Natural killer cell (primary cell): ENCODE measurements around the gene P2RY11. TPM values are rescaled to one million over a fixed set of nuclear protein-coding genes. Genes with fewer than 3 reads are reported as not detected.

Source experiments
- ATAC-seq, 3 donors: fragments of 150-1000 bp in 2 of 3; fragments of 200-7000 bp in 1 of 3; cut with Tn5 transposase; 1 replicate in 1 of 3; 2 replicates in 2 of 3; pipeline ENCODE4 v1.10.0; 2021; ENCODE audit warnings: mild to moderate bottlenecking in 2 of 3, moderate library complexity in 2 of 3
- DNase-seq, 2 donors: peaks; one replicate each; pipeline versions ENCODE4 v3.0.0 to v3.0.0-alpha.2; 2013 to 2021; ENCODE audit warnings: mixed read lengths in 1 of 2
- H3K27ac ChIP-seq: one replicate; pipeline ENCODE4 v1.5.1; 2013; ENCODE audit warnings: mild to moderate bottlenecking, low read length
- H3K27me3 ChIP-seq: one replicate; pipeline ENCODE4 v1.6.1; 2013; ENCODE audit warnings: low read length; ENCODE audit not compliant: control insufficient read depth, insufficient read depth
- H3K36me3 ChIP-seq: one replicate; pipeline ENCODE4 v1.6.1; 2013; ENCODE audit warnings: low read length; ENCODE audit not compliant: control insufficient read depth, insufficient read depth
- H3K4me1 ChIP-seq: one replicate; pipeline ENCODE4 v1.6.1; 2013; ENCODE audit warnings: low read length; ENCODE audit not compliant: control insufficient read depth, insufficient read depth
- H3K4me3 ChIP-seq: one replicate; pipeline ENCODE4 v1.5.1; 2013; ENCODE audit warnings: low read length
- H3K9me3 ChIP-seq: one replicate; pipeline ENCODE4 v1.6.1; 2013; ENCODE audit warnings: low read length; ENCODE audit not compliant: control insufficient read depth, insufficient read depth
- H3K27ac Mint-ChIP-seq, 2 donors: one replicate each; pipeline ENCODE4 v1.8.0; 2022; ENCODE audit warnings: mild to moderate bottlenecking in 2 of 2, mixed read lengths in 2 of 2, moderate library complexity in 1 of 2
- H3K27me3 Mint-ChIP-seq, 2 donors: one replicate each; pipeline ENCODE4 v1.8.0; 2022; ENCODE audit warnings: low read depth in 2 of 2, mixed read lengths in 2 of 2
- H3K36me3 Mint-ChIP-seq: one replicate; pipeline ENCODE4 v1.8.0; 2022; ENCODE audit warnings: mixed read lengths
- H3K4me1 Mint-ChIP-seq, 2 donors: one replicate each; pipeline ENCODE4 v1.8.0; 2022; ENCODE audit warnings: mixed read lengths in 2 of 2
- H3K4me3 Mint-ChIP-seq: one replicate; pipeline ENCODE4 v1.8.0; 2022; ENCODE audit warnings: mild to moderate bottlenecking, moderate library complexity, mixed read lengths
- H3K9me3 Mint-ChIP-seq, 2 donors: one replicate each; pipeline ENCODE4 v1.8.0; 2022; ENCODE audit warnings: mixed read lengths in 2 of 2
- WGBS: methylation state at CpG from one replicate; pipeline ENCODE4 v1.1.7; 2013; ENCODE audit warnings: missing lambda C conversion rate; ENCODE audit not compliant: insufficient coverage; 5-methylcytosine and 5-hydroxymethylcytosine counted together
- intact Hi-C: fragments of 100-400 bp; cut with micrococcal nuclease; formaldehyde crosslinking; loops from one replicate; pipeline ENCODE4 v1.14.2; 2022
- total RNA-seq, 4 donors: library from RNA; stranded (reverse); fragments of 120-200 nt in 1 of 4; gene quantifications; one replicate each; pipeline versions ENCODE4 v1.2.3 to v1.2.4, GENCODE V29; 2013 to 2022
- TF ChIP-seq, protein P1 (sequence below): fragments of 200-600 bp; IDR thresholded peaks from one replicate; pipeline ENCODE4 v1.8.0; 2022; ENCODE audit warnings: antibody characterized with exemption

Gene P2RY11
- total RNA-seq, 3 donors from 2014 or later (not counting 1 experiment from before 2014, with no cell fraction given), result 44.1 to 52.3 (median 51.0) TPM

DNA sequence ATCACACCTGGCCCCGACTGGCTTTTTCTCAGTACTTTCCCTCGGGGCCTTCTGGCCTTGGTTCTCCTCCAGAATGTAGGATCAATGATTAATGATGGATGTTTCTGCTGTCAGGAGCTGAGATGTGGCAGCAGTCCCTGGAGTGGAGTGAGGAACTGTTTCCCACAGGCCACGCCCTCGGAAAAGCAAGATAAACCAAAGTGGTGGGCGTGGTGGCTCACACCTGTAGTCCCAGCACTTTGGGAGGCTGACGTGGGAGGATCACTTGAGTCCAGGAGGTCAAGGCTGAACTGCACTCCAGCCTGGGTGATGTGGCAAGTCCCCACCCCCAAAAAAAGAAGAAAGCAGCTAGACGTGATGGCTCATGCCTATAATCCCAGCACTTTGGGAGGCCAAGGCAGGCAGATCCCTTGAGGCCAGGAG is 32.5 kb upstream of the P2RY11 start:
- H3K4me1 ChIP-seq, result no peaks in the 10 kb centered on the region
- Mint-ChIP-seq H3K36me3 (no peaks in the 10 kb centered on the region), H3K9me3 (no peaks in the 10 kb centered on the region), H3K27me3 (no peaks in the 10 kb centered on the region), H3K27ac (no peak overlapping the region), H3K4me1 (no peaks in the 10 kb centered on the region), H3K4me3 (no peak overlapping the region)
- intact Hi-C loops, result no loop called here
- ATAC-seq (no peak), DNase-seq (no peak)
- 81% methylated on average over 7 of the region's 7 CpGs for WGBS
- H3K4me3 ChIP-seq, result no peak overlapping the region
- H3K27me3 ChIP-seq, result no peaks in the 10 kb centered on the region
- H3K27ac ChIP-seq, result no peak overlapping the region
- TF ChIP-seq, protein P1, sequence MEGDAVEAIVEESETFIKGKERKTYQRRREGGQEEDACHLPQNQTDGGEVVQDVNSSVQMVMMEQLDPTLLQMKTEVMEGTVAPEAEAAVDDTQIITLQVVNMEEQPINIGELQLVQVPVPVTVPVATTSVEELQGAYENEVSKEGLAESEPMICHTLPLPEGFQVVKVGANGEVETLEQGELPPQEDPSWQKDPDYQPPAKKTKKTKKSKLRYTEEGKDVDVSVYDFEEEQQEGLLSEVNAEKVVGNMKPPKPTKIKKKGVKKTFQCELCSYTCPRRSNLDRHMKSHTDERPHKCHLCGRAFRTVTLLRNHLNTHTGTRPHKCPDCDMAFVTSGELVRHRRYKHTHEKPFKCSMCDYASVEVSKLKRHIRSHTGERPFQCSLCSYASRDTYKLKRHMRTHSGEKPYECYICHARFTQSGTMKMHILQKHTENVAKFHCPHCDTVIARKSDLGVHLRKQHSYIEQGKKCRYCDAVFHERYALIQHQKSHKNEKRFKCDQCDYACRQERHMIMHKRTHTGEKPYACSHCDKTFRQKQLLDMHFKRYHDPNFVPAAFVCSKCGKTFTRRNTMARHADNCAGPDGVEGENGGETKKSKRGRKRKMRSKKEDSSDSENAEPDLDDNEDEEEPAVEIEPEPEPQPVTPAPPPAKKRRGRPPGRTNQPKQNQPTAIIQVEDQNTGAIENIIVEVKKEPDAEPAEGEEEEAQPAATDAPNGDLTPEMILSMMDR, result no peak
- H3K9me3 ChIP-seq, result peaks cover 3% of the 10 kb centered on the region
- no peaks in the 10 kb centered on the region for H3K36me3 ChIP-seq

DNA sequence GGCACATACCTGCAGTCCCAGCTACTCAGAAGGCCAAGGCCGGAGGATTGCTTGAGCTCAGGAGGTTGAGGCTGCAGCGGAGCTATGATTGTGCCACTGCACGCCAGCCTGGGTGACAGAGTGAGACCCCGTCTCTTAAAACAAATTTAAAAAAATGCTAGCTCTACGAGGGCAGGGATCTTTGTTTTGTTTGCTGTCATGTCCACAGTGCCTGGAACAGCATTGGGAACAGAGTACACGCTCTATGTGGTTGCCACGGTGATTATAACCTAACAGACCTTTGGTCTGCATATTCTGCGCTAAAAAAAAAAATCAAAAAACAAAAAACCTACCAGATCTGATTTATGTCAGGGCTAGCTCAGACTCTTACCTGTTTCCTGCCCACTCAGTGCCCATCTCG is 27.6 kb upstream of the P2RY11 start:
- Mint-ChIP-seq H3K27ac (no peak overlapping the region), H3K4me3 (no peak overlapping the region), H3K36me3 (no peaks in the 10 kb centered on the region), H3K4me1 (peaks cover 13 to 19% of the 10 kb centered on the region in 2 donors), H3K9me3 (no peaks in the 10 kb centered on the region), H3K27me3 (no peaks in the 10 kb centered on the region)
- Histone ChIP-seq H3K4me1 (peaks cover 20% of the 10 kb centered on the region), H3K27ac (no peak overlapping the region), H3K4me3 (no peak overlapping the region), H3K9me3 (no peaks in the 10 kb centered on the region), H3K36me3 (no peaks in the 10 kb centered on the region), H3K27me3 (no peaks in the 10 kb centered on the region)
- intact Hi-C loops, result no loop called here
- WGBS, result 84% methylated on average over 9 of the region's 9 CpGs
- no peak for ATAC-seq
- TF ChIP-seq, protein P1, result no peak
- DNase-seq, result no peak

DNA sequence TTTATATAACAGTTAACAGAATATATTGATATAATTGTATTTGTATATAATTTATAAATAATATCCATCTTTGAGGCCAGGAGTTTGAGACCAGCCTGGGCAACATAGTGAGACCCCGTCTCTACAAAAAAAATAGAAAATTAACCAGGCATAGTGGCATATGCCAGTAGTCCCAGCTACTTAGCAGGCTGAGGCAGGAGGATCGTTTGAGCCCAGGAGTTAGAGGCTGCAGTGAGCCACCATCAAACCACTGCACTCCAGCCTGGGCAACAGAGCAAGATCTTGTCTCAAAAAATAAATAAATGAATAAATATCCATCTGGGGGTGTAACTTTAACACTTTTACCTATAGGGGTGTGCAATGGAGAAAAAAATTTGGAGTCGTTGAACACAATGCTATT is 26.7 kb upstream of the P2RY11 start:
- Histone ChIP-seq H3K27me3 (no peaks in the 10 kb centered on the region), H3K4me1 (peaks cover 20% of the 10 kb centered on the region), H3K27ac (no peak overlapping the region), H3K36me3 (peaks cover 6% of the 10 kb centered on the region), H3K4me3 (no peak overlapping the region), H3K9me3 (no peaks in the 10 kb centered on the region)
- TF ChIP-seq, protein P1, result no peak
- H3K27me3 Mint-ChIP-seq, result no peaks in the 10 kb centered on the region
- no peaks in the 10 kb centered on the region for H3K9me3 Mint-ChIP-seq
- WGBS, result 93% methylated on average over 3 of the region's 3 CpGs
- no peak for DNase-seq
- intact Hi-C loops, result no loop called here
- peak overlapping the region; percentile 89 for H3K4me3 Mint-ChIP-seq
- ATAC-seq, result no peak
- H3K4me1 Mint-ChIP-seq, result peaks cover 13 to 19% of the 10 kb centered on the region in 2 donors
- peak overlapping the region; percentile 82 to 87 for H3K27ac Mint-ChIP-seq
- no peaks in the 10 kb centered on the region for H3K36me3 Mint-ChIP-seq
